Natural killer cell (primary cell): ENCODE data around the gene XKR3. TPM values are rescaled to one million over a fixed set of nuclear protein-coding genes. Genes with fewer than 3 reads are reported as not detected.

Experiments used
- ATAC-seq, 3 donors: fragments of 150-1000 bp in 2 of 3; fragments of 200-7000 bp in 1 of 3; cut with Tn5 transposase; 1 replicate in 1 of 3; 2 replicates in 2 of 3; pipeline ENCODE4 v1.10.0; 2021; ENCODE audit warnings: mild to moderate bottlenecking in 2 of 3, moderate library complexity in 2 of 3
- DNase-seq, 2 donors: peaks; one replicate each; pipeline versions ENCODE4 v3.0.0 to v3.0.0-alpha.2; 2013 to 2021; ENCODE audit warnings: mixed read lengths in 1 of 2
- H3K27ac ChIP-seq: one replicate; pipeline ENCODE4 v1.5.1; 2013; ENCODE audit warnings: mild to moderate bottlenecking, low read length
- H3K27me3 ChIP-seq: one replicate; pipeline ENCODE4 v1.6.1; 2013; ENCODE audit warnings: low read length; ENCODE audit not compliant: control insufficient read depth, insufficient read depth
- H3K36me3 ChIP-seq: one replicate; pipeline ENCODE4 v1.6.1; 2013; ENCODE audit warnings: low read length; ENCODE audit not compliant: control insufficient read depth, insufficient read depth
- H3K4me1 ChIP-seq: one replicate; pipeline ENCODE4 v1.6.1; 2013; ENCODE audit warnings: low read length; ENCODE audit not compliant: control insufficient read depth, insufficient read depth
- H3K4me3 ChIP-seq: one replicate; pipeline ENCODE4 v1.5.1; 2013; ENCODE audit warnings: low read length
- H3K9me3 ChIP-seq: one replicate; pipeline ENCODE4 v1.6.1; 2013; ENCODE audit warnings: low read length; ENCODE audit not compliant: control insufficient read depth, insufficient read depth
- H3K27ac Mint-ChIP-seq, 2 donors: one replicate each; pipeline ENCODE4 v1.8.0; 2022; ENCODE audit warnings: mild to moderate bottlenecking in 2 of 2, mixed read lengths in 2 of 2, moderate library complexity in 1 of 2
- H3K27me3 Mint-ChIP-seq, 2 donors: one replicate each; pipeline ENCODE4 v1.8.0; 2022; ENCODE audit warnings: low read depth in 2 of 2, mixed read lengths in 2 of 2
- H3K36me3 Mint-ChIP-seq: one replicate; pipeline ENCODE4 v1.8.0; 2022; ENCODE audit warnings: mixed read lengths
- H3K4me1 Mint-ChIP-seq, 2 donors: one replicate each; pipeline ENCODE4 v1.8.0; 2022; ENCODE audit warnings: mixed read lengths in 2 of 2
- H3K4me3 Mint-ChIP-seq: one replicate; pipeline ENCODE4 v1.8.0; 2022; ENCODE audit warnings: mild to moderate bottlenecking, moderate library complexity, mixed read lengths
- H3K9me3 Mint-ChIP-seq, 2 donors: one replicate each; pipeline ENCODE4 v1.8.0; 2022; ENCODE audit warnings: mixed read lengths in 2 of 2
- CTCF ChIP-seq: fragments of 200-600 bp; IDR thresholded peaks from one replicate; pipeline ENCODE4 v1.8.0; 2022; ENCODE audit warnings: antibody characterized with exemption
- WGBS: methylation state at CpG from one replicate; pipeline ENCODE4 v1.1.7; 2013; ENCODE audit warnings: missing lambda C conversion rate; ENCODE audit not compliant: insufficient coverage; 5-methylcytosine and 5-hydroxymethylcytosine counted together
- intact Hi-C: fragments of 100-400 bp; cut with micrococcal nuclease; formaldehyde crosslinking; loops from one replicate; pipeline ENCODE4 v1.14.2; 2022
- total RNA-seq, 4 donors: library from RNA; stranded (reverse); fragments of 120-200 nt in 1 of 4; gene quantifications; one replicate each; pipeline versions ENCODE4 v1.2.3 to v1.2.4, GENCODE V29; 2013 to 2022

The XKR3 gene
- total RNA-seq, 3 donors from 2014 or later (not counting 1 experiment from before 2014, with no cell fraction given) = not detected

DNA sequence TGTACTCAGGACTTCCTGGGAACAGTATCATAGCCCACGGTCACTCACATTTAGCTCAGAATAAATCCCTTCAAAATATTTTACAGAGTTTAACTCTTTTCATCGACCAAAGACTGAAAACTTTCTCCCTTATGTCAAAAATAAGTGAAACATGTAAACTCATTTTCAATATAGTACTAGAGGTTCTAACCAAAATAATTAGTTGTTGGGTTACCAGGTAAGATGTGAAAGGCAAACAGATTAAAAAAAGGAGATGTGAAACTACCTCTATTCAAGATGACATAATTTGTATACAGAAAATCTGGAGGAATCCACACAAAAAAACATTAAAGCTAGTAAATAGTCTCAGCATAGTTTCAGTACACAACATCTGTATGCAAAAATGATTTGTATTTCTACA is 20.3 kb downstream of the XKR3 start:
- H3K36me3 ChIP-seq = no peaks in the 10 kb centered on the region
- H3K4me1 ChIP-seq = no peaks in the 10 kb centered on the region
- H3K4me1 Mint-ChIP-seq = no peaks in the 10 kb centered on the region
- ATAC-seq = no peak
- TF ChIP-seq CTCF = no peak
- H3K9me3 Mint-ChIP-seq = no peaks in the 10 kb centered on the region
- no peak overlapping the region for H3K4me3 Mint-ChIP-seq
- intact Hi-C loops = no loop called here
- H3K27me3 Mint-ChIP-seq = peaks cover 0 to 11% of the 10 kb centered on the region in 2 donors
- no peak overlapping the region for H3K27ac Mint-ChIP-seq
- no peaks in the 10 kb centered on the region for H3K9me3 ChIP-seq
- H3K27me3 ChIP-seq = no peaks in the 10 kb centered on the region
- DNase-seq = no peak
- no peak overlapping the region for H3K27ac ChIP-seq
- no peak overlapping the region for H3K4me3 ChIP-seq
- no peaks in the 10 kb centered on the region for H3K36me3 Mint-ChIP-seq
- 36% methylated on average over 1 of the region's 2 CpGs for WGBS

DNA sequence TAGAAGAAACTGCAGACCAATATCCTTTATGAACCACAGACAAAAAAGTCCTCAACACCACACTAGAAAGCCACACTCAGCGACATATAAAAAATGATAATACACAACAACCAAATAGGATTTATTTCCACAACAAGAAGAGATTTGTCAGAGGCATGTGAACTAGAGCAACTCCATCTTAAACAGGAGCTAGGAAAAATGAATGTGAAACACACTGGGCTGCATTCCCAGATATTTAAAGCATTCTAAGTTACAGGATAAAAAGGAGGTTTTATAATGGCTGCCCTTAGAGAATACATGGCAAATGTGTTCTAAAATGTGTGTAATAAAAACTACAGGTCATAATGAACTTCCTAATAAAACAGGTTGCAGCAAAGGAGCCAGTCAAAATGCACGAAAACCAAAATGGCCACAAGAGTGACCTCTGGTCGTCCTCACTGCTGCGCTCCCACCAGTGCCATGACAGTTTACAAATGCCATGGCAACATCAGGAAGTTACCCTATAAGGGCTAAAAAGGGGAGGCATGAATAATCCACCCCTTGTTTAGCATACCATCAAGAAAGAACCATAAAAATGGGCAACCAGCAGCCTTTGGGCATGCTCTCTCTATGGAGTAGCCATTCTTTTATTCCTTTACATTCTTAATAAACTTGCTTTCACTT is 21.8 kb downstream of the XKR3 start:
- TF ChIP-seq CTCF = no peak
- intact Hi-C loops = no loop called here
- ATAC-seq = no peak
- Histone ChIP-seq H3K27ac (no peak overlapping the region), H3K36me3 (no peaks in the 10 kb centered on the region), H3K9me3 (no peaks in the 10 kb centered on the region), H3K4me1 (no peaks in the 10 kb centered on the region), H3K4me3 (no peak overlapping the region), H3K27me3 (no peaks in the 10 kb centered on the region)
- WGBS = 83% methylated on average over 4 of the region's 4 CpGs
- no peak for DNase-seq
- H3K27ac Mint-ChIP-seq = no peak overlapping the region
- H3K9me3 Mint-ChIP-seq = no peaks in the 10 kb centered on the region
- no peaks in the 10 kb centered on the region for H3K4me1 Mint-ChIP-seq
- H3K36me3 Mint-ChIP-seq = no peaks in the 10 kb centered on the region
- no peak overlapping the region for H3K4me3 Mint-ChIP-seq
- H3K27me3 Mint-ChIP-seq = peaks cover 0 to 15% of the 10 kb centered on the region in 2 donors

DNA sequence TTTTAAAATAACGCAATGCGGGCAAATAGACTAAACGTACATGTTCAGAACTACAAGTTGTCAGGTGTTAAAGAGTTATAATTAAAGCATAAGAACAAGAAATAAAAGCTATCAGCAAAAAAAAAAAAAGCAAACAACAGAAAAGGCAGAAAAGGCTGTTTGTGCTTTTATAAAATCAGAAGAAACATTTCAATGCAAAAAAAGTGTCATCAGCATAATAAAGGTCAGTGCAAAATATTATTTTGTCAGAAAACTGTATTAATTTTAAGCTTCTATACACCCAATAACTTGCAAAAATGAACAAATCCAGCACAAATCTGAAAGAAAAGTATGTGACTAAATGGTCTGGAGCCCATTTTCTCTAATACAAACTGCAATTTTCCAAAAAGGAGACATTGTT is 23.6 kb downstream of the XKR3 start:
- no CpG with 5 or more reads among the region's 3 CpGs for WGBS

More for the DNA sequence above, 23.6 kb downstream of the XKR3 start:
- no peak for TF ChIP-seq CTCF
- DNase-seq (no peak), ATAC-seq (no peak)
- Histone ChIP-seq H3K27me3 (no peaks in the 10 kb centered on the region), H3K4me1 (no peaks in the 10 kb centered on the region), H3K27ac (no peak overlapping the region), H3K4me3 (no peak overlapping the region), H3K9me3 (no peaks in the 10 kb centered on the region), H3K36me3 (no peaks in the 10 kb centered on the region)
- intact Hi-C loops = no loop called here
- Mint-ChIP-seq H3K4me1 (no peaks in the 10 kb centered on the region), H3K27me3 (peaks cover 0 to 15% of the 10 kb centered on the region in 2 donors), H3K36me3 (no peaks in the 10 kb centered on the region), H3K4me3 (no peak overlapping the region), H3K27ac (no peak overlapping the region), H3K9me3 (no peaks in the 10 kb centered on the region)
